HG02884 (cell line): ENCODE data around the gene LIPE.
A peak's percentile ranks its signal among the peaks of the same experiment; 100 is the strongest.
"Not testable (repeated sequence)": the region's sequence is repeated elsewhere in the genome, so short reads cannot be mapped to it uniquely, and the experiment has no call there.

Experiments used
- ATAC-seq: cut with Tn5 transposase; IDR thresholded peaks from one replicate; pipeline ENCODE4 v1.9.1; 2021; ENCODE audit warnings: mild to moderate bottlenecking, moderate library complexity; ENCODE audit not compliant: unreplicated experiment

The LIPE gene

GRCh38 chr19:42427313-42427712, at the start of gene LIPE:
TSS of gene LIPE (minus strand) at chr19:42427388. CDS start at chr19:42427149, 239 bp downstream.
- no peak for ATAC-seq

- ATAC-seq: no peak
Observed at GRCh38 chr19:42475366-42475765, 48.2 kb upstream of the LIPE start.

- no peak for ATAC-seq
Observed at GRCh38 chr19:42474743-42475142, 47.6 kb upstream of the LIPE start.

- ATAC-seq: no peak
Observed at GRCh38 chr19:42473686-42474085, 46.5 kb upstream of the LIPE start.

- ATAC-seq: no peak
Observed at GRCh38 chr19:42472402-42473147, 45.4 kb upstream of the LIPE start.

GRCh38 chr19:42471554-42472249, 44.5 kb upstream of the LIPE start:
- ATAC-seq: no peak

GRCh38 chr19:42469311-42470235, 42.4 kb upstream of the LIPE start:
- no peak for ATAC-seq

- no peak for ATAC-seq
Observed at GRCh38 chr19:42468273-42468796, 41.1 kb upstream of the LIPE start.

- no peak for ATAC-seq
Observed at GRCh38 chr19:42467183-42467760, 40.1 kb upstream of the LIPE start.

GRCh38 chr19:42466521-42467182, 39.5 kb upstream of the LIPE start:
- no peak for ATAC-seq

- ATAC-seq: peak; percentile 72
Observed at GRCh38 chr19:42465827-42466280, 38.7 kb upstream of the LIPE start.

- ATAC-seq: no peak
Observed at GRCh38 chr19:42461700-42462324, 34.6 kb upstream of the LIPE start.

GRCh38 chr19:42461231-42461630, 34.0 kb upstream of the LIPE start:
- ATAC-seq: not testable (repeated sequence)

- no peak for ATAC-seq
Observed at GRCh38 chr19:42459926-42460325, 32.7 kb upstream of the LIPE start.

GRCh38 chr19:42455621-42456081, 28.5 kb upstream of the LIPE start:
- no peak for ATAC-seq

GRCh38 chr19:42455086-42455485, 27.9 kb upstream of the LIPE start:
- ATAC-seq: no peak

GRCh38 chr19:42452590-42452989, 25.4 kb upstream of the LIPE start:
- ATAC-seq: no peak

GRCh38 chr19:42450314-42450934, 23.2 kb upstream of the LIPE start:
- ATAC-seq: no peak

GRCh38 chr19:42448306-42448705, 21.1 kb upstream of the LIPE start:
- ATAC-seq: not testable (repeated sequence)
